ENCODE data around the gene MAST4.

The MAST4 gene

GRCh38 chr5:66829358-66829674 is 233.1 kb downstream of the MAST4 start:
- TF ChIP-seq POLR2AphosphoS5 (IDR thresholded peaks at IDR 0.05; ENCODE audit: low read depth): no peak
- no peak for TF ChIP-seq REST (IDR thresholded peaks at IDR 0.05; ENCODE audit: insufficient replicate concordance, low read depth)
- Histone ChIP-seq H3K4me3 (replicated peaks; ENCODE audit: insufficient read depth, low read length) (peak overlapping the region; percentile 24), H3K27me3 (ENCODE audit: insufficient read depth, poor library complexity, severe bottlenecking) (peaks cover 4% of the 10 kb centered on the region), H3K27ac (replicated peaks) (no peak overlapping the region)
- no peak for DNase-seq (ENCODE audit: low read depth in 1 of 2, low spot score in 1 of 2)

- H3K27ac ChIP-seq (replicated peaks): no peak overlapping the region
- no peak for DNase-seq (ENCODE audit: low read depth in 1 of 2, low spot score in 1 of 2)
- peaks cover 4% of the 10 kb centered on the region for H3K27me3 ChIP-seq (ENCODE audit: insufficient read depth, poor library complexity, severe bottlenecking)
- no peak overlapping the region for H3K4me3 ChIP-seq (replicated peaks; ENCODE audit: insufficient read depth, low read length)
- TF ChIP-seq POLR2AphosphoS5 (IDR thresholded peaks at IDR 0.05; ENCODE audit: low read depth) (no peak), SPI1 (IDR thresholded peaks at IDR 0.05; ENCODE audit: borderline replicate concordance, low read depth) (no peak), REST (IDR thresholded peaks at IDR 0.05; ENCODE audit: insufficient replicate concordance, low read depth) (no peak), CTCF (IDR thresholded peaks at IDR 0.05; ENCODE audit: insufficient read depth, low read length) (no peak), GABPA (IDR thresholded peaks at IDR 0.05; ENCODE audit: low read depth) (no peak)
Observed at GRCh38 chr5:66829826-66830225, 233.6 kb downstream of the MAST4 start.

GRCh38 chr5:66830636-66831035 is 234.4 kb downstream of the MAST4 start:
- no peak overlapping the region for H3K4me3 ChIP-seq (replicated peaks; ENCODE audit: insufficient read depth, low read length)
- peaks cover 4% of the 10 kb centered on the region for H3K27me3 ChIP-seq (ENCODE audit: insufficient read depth, poor library complexity, severe bottlenecking)
- TF ChIP-seq POLR2AphosphoS5 (IDR thresholded peaks at IDR 0.05; ENCODE audit: low read depth) (no peak), SPI1 (IDR thresholded peaks at IDR 0.05; ENCODE audit: borderline replicate concordance, low read depth) (no peak), GABPA (IDR thresholded peaks at IDR 0.05; ENCODE audit: low read depth) (no peak), CTCF (IDR thresholded peaks at IDR 0.05; ENCODE audit: insufficient read depth, low read length) (no peak), REST (IDR thresholded peaks at IDR 0.05; ENCODE audit: insufficient replicate concordance, low read depth) (no peak)
- H3K27ac ChIP-seq (replicated peaks): no peak overlapping the region
- DNase-seq (ENCODE audit: low read depth in 1 of 2, low spot score in 1 of 2): no peak
